NCI-H345 (cell line): ENCODE measurements around the gene RSBN1L.
"Not testable (repeated sequence)": the region's sequence is repeated elsewhere in the genome, so short reads cannot be mapped to it uniquely, and the experiment has no call there.

Source experiments
- DNase-seq: peaks from one replicate; lab custom pipeline; 2025; lab: John Stamatoyannopoulos, UW

The RSBN1L gene

DNA sequence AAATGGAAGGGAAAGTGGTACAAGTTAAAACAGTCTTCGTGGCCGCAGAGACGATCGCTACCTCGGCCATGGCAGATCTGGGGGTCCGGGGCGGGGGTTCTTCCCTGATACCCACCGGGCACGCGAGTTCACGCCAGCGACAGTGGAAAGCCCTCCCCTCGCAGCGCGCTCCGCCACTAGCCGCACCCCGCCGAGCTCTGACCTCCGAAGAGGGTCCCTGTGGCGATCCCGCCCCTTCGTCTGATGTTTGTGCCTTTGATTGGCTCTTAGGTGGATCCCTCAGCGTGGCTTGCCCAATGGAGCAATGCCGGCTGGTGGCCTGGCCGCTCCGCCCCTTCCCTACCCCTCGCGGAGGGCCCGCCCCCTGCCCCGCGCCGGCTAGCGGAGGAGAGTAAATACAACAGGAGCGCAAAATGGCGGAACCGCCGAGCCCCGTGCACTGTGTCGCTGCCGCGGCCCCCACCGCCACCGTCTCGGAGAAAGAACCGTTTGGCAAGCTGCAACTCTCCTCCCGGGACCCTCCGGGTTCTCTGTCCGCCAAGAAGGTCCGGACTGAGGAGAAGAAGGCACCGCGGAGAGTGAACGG lies at the start of gene RSBN1L:
Gene RSBN1L (plus strand): TSS at position 403 of the 586 bp plus-strand sequence. CDS start 11 bp downstream, at position 414.
- peak; percentile 99 for DNase-seq

DNA sequence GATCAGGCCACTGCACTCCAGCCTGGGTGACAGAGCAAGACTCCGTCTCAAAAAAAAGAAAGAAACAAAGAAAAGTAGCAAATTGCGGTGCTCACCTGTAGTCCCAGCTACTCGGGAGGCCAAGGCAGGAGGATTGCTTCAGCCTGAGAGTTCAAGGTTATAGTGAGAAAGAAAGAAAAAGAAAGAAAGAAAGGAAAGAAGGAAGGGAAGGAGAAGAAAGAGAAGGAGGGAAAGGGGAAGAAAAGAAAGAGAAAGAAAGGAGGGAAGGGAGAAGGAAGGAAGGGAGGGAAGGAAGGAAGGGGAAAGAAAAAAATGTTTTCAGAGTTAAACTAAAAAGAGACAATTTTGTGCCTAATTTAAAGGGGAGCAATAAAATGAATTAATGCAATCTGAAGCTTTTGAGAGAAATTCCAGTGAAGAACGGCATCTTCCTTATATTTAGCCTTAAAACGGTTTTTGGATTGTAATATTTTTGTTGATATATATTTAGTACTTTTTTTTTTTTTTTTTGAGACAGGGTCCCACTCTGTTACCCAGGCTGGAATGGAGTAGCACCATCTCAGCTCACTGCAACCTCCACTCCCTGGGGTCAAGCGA lies 47.4 kb upstream of the RSBN1L start:
- DNase-seq, result no peak

DNA sequence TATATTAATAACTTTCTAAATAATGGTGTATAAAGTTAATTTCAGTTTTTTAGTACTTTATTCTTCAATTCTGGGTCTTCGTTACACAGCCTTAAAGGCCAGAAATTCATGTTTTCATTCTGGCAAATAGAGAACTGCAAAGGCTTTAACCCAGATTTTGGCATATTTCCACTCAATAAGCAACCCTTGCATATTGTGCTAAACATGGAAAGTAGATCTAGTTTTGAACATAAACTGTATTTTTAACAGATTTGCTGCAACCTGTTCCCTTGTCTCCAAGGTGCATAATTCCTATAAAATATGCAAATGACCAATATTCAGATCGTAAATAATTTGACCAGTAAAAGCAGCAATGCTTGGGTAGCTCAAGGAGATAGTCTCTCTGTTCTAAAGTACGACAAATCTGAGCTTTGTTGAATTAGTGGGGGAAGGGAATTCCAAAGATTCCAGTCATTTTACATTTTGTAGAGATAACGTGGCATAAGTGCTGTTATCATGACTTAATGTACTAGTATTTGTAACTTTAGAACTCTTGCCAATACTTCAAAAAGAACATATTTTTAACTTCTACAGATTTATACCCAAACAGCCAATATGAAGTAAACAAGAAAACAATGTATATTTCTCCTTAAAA lies 46.4 kb upstream of the RSBN1L start:
- DNase-seq, result no peak

DNA sequence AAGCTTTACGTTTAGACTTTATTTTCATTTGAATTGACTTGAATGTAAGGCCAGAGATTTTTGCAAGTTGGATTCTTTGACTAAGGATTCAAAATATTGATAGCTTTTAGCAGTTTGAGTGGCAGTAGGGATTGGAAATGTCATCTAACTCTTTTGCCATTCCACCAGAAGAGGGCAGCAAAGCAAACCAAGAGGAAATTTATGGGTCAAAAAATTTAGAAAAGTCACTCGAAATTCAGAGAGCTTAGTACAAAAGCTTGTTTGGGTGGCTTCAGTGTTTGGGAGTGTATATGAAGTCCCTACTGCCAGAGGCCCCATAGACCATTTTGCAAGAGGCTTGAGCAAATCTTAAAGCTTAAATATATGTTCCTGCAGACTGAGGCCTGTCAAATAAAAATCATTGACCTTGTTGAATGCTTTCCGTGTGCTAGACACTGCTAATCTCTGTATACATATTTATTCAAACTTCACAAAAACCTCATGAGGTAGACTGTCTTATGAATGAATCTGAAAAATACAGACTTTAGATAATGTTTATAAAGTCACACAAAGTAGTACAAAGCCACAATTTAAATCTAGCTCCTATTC lies 44.6 kb upstream of the RSBN1L start:
- DNase-seq, result peak; percentile 5

DNA sequence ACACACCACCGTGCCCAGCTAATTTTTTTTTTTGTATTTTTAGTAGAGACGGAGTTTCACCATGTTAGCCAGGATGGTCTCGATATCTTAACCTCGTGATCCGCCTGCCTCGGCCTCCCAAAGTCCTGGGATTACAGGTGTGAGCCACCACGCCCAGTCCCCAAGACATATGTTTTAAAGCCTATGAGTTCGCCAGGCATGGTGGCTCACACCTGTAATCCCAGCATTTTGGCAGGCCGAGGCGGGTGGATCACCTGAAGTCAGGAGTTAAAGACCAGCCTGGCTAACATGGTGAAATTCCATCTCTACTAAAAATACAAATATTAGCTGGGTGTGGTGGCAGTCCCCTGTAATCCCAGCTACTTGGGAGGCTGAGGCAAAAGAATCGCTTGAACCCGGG lies 43.4 kb upstream of the RSBN1L start:
- not testable (repeated sequence) for DNase-seq

DNA sequence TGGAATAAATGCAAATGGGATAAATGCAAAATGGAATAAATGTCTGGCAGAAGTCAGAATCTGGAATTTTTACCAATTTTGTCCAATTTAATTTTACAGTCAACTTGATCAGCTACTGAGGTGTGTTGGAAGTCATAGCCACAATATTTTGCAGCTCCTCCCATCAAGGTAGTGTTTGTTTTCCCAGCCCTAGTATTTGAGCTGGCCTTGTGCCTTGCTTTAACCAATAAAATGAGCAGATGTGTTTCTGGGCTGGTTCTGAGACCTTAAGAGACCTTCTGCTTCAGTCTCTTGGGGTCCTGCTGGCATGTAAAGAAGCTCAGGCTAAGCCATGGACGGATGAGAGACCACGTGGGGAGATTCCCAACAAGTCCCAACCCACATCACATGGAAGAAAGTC lies 42.7 kb upstream of the RSBN1L start:
- no peak for DNase-seq

DNA sequence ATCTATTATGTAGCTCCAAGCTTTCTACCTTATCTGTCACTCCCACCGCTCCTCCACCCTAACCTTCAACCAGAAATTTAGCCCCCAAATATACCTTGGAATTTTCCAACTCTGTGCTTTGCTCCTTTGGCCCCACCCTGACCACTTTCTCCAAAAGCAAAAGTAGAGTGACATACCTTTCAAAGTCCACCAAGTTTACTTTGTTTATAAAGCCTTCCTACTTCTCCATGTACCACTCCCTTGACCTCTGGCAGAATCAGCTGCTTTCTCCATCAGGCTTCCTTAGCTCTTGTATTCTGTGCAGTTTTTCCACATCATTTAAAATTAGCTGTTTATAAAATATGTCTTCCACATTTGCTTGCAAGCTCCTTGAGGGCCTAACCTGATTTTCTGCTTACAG lies 40.9 kb upstream of the RSBN1L start:
- DNase-seq, result no peak

DNA sequence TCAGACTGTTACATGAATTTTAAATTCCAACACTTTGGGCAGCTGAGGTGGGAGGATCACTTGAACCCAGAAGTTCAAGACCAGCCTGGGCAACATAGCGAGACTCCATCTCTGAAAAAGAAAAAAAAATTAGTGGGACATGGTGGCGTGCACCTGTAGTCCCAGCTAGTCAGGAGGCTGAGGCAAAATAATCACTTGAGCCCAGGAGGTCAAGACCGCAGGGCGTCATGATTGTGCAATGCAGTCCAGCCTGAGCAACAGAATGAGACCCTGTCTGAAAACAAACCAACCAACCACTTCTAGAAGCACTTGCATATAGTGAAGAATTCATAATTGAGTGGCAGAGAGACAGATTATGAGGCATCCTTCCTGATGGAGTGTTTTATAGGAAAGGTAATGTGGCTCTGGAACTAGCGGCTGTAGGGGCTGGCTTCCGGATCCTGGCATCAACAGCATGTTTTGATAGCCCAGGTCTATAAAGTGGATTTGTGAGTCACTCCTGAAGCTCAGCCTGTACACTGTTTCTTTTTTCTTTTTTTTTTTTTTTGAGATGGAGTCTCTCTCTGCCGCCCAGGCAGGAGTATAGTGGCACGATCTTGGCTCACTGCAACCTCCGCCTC lies 40.3 kb upstream of the RSBN1L start:
- no peak for DNase-seq

DNA sequence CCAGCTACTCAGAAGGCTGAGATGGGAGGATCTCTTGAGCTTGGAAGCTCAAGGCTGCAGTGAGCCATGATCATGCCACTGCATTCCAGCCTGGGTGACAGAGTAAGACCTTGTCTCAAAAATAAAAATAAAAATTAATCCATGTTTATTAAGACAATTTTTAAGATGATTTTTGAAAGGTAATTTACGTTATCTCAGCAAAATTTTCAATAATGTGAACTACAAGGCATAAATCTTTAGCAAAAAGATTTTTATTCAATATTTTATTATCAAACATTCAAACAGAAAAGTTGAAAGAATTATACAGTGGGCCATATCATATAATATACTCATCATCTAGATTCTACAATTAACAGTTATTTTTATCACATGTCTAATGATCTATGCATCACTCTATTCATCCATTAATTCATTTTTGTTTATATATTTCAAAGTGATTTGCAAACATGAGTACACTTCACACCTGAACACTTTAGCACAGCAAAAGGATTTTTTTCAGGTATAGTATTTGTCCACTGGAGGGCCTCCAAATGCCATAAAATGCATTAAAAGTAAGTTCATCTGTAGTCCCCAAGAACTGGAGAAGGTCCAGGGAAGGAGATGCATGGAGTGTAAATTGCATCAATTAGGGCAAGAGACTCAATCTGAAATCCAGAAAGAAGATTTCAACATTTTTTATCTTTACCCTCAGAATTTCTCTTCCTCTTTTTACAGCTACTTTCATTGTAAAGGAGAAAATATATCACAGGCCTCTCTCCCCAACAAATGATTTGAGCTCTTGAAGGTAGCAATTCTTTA lies 38.6 kb upstream of the RSBN1L start:
- DNase-seq, result peak; percentile 53

DNA sequence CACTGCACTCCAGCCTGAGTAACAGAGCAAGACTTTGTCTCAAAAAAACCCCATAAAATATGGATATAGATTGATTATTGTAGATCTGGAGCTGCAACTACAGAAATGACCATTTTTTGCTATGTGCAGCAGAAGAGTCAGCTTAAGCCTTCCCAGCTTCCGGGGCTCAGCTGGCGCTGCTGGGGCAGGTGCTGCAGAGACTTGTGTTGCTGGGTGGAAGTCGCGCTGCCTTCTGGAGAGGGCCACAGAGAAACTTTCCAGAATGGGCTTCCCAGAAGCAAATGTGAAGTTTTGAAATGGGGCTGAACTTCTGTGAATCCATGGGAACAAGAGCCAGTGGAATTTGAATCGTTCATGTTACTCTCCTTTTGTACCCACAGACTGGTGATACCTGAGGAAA lies 37.3 kb upstream of the RSBN1L start:
- no peak for DNase-seq

DNA sequence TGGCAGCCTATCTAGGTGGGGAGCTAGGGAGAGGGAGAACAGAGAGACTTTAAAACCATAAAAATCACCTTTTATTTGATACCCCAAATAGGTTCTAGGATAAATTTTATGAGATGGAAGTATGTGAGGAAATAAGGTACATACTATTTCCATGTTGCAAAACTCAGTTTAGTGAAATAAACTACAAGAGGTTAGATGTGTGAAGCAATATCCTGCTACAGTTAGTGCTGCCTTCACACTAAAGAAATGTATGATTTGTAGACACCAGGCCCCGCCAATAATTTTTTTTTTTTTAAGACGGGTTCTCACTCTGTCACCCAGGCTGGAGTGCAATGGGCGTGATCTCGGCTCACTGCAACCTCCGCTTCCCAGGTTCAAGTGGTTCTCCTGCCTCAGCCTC lies 34.4 kb upstream of the RSBN1L start:
- DNase-seq, result no peak

DNA sequence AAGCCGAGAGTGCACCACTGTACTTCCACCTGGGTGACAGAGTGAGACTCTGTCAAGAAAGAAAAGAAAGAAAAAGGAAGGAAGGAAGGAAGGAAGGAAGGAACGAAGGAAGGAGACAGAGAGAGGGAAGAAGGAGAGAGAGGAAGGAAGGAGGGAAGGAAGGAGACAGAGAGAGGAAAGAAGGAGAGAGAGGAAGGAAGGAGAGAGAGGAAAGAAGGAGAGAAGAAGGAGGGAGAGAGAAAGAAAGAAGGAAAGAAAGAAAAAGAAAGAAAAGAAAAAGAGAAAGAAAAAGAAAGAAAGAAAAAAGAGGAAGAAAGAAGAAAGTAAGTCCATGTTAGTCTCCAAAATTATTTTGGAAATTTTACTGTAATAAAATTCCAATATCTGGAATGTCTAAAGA lies 33.4 kb upstream of the RSBN1L start:
- no peak for DNase-seq

DNA sequence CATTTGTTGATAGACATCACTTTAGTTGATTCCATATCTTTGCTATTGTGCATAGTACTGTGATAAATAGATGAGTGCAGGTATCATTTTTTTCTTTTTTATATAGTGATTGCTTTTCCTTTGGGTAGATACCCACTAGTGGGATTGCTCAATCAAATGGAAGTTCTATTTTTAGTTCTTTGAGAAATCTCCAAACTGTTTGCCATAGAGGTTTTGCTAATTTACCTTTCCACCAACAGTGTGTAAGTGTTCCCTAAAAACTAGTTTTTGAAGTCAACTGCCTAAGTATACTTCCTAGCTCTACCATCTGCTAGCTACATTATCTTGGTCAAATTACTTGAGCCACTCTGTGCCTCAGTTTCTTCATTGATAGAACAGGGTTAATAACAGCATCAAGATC lies 31.5 kb upstream of the RSBN1L start:
- DNase-seq, result no peak

DNA sequence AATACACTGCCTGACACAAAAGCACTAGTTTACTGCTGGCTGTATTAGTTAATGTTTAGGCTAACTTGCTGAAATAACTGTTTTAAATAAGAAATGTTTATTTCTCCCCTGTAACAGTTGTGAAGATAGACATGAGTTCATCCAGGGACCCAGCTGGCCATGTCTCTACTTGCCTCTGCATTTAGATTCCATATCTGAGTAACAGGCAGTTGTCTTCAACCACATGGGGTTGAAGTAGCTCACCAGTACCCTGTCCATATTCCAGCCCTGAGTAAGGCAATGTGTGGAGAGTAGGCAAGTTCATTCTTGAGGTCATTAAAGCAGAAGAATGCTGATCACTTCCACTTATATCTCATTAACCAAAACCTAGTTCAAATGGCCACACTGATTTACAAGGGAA lies 31.1 kb upstream of the RSBN1L start:
- no peak for DNase-seq

DNA sequence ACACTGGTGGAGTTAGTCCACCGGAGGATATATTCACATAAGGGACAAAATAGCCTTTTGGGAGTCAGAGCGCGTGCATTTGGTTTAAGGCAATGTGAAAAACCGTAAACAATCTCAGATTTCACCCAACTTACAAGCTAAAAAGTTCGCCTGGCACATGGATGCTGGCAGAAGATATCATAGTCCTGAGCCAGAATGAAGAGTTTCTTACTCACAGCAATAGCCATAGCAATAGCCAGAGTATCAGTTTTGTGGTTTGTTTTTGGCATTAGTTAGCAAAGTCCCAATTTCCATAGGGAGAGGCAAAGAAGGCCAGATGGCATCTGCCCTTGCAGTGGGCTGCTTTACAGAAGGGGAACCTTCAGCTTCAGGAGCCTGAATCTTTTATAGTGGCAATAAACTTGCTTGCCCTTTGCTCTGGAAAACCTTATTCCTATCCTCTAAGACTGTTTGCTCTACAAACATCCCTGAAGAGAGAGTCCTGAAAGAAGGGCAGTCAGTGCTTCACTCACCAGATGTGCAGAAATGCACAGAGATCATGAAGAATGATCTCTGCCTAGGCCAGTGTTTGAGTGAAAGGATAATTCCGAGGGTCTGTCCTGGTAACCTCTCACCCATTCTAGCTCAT lies 28.7 kb upstream of the RSBN1L start:
- DNase-seq, result no peak

DNA sequence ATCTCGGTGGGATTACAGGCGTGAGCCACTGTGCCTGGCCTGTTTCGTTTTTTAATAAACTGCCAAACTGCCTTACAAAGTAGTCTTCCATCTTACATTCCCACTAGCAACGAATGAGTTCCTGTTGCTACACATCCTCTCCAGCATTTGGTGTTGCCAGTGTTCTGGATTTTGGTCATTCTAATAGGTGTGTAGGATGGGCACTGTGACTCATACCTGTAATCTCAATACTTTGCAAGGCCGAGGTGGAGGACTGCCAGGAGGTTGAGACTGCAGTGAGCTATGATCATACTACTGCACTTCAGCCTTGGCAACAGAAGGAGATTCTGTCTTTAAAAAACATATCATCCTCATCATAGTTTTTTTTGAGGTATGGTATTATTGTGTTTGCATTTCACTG lies 21.4 kb upstream of the RSBN1L start:
- no peak for DNase-seq

DNA sequence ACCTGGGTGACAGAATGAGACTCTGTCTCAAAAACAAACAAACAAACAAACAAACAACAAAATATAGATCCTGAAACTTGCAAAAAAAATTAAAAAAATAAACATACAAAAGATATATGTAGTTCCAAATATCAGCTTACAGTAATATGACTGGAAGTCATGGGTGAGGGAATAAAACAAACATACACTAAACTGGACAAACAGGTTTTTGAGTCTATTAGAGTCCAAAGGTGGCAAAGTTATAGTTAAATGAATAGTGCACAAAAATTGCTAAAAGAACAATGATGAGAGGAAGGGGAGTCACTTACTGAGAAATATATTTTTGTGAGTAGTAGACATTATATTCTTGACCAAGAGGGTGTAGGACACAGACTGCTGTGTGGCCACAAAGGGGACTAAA lies 16.7 kb upstream of the RSBN1L start:
- DNase-seq, result peak; percentile 38

DNA sequence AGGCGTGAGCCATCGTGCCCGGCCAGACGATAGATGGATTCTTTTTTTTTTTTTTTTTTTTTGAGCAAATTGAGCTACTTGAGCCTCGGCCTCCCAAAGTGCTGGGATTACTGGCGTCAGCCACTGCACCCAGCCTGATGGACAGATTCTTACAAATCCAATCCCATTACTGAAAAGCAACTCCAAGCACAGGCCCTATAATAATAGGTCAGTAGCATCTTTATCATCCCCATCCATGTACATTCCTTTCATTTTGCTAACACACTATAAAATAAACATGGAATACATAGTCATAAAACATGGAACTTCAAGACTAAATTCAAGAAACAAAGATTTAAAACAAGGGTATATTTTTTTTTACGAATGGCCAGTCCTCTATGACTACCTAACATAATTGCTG lies 16.0 kb upstream of the RSBN1L start:
- DNase-seq, result no peak

DNA sequence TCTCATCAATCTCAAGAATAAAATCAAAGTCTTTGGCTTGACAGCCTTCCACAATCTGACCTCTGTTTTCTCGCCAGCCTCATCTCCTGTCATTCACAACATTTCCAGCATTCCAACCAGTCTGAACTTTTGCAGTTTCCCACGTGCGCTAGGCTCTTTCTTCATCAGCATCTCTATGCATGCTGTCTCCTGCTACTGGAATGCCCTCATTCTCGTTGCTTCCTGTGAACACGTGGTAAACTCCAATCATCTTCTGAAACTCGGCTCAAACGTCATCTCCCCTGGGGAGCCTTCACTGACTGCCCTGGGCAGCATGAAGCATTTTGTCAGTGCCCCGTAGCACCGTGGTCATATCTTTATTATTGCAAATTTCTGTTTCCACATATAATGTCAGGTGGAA lies 12.2 kb upstream of the RSBN1L start:
- DNase-seq, result no peak

DNA sequence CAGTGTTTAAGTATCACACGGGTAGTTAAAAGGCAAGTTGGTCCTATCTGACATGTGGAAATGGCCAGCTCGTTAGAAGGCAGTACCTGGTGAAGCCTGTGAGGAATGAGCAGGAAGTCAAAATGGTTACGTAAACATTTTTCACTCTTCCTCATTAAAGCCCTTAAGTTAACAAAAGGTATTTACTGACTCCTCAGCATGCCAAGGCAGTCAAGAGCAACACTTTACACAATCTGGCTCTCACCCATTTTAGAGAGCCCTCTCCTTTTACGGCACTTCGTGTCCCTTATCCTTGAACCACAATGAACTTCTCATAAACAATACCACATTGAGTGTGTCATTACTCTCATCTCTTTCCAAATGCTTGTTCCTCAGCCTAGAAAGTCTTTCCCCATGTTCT lies 11.0 kb upstream of the RSBN1L start:
- peak; percentile 64 for DNase-seq

DNA sequence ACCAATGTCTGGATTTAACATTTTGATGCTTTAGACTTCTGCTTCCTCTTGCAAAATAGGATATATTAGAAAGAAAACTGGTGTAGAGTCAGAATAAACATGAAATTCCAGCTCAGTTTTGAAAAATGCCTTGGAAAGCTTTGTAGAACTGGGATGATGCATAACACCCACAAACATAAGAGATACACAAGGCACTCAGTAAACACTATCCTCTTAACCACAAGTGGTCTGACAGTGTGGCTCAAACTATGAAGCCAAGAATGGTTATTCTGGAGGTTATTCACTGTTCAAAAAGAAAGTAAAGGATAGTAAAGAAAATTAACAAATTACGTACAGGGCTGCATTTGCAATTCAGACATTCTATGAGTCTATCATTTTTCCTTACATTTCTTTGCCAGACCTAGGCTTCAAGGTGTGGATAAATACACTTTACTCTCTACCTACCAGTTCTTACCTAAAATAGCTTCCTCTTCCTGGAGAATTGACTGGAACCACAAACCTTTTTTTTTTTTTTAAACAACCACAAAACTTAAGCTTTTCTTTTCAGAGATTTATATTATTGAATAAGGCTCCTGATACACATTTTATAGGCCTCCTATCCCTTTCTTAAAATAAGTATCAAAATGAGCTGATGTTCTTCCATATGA lies 9.0 kb upstream of the RSBN1L start:
- DNase-seq, result no peak
